ENCODE results near the gene LTBP3. TPM values are rescaled to one million over a fixed set of nuclear protein-coding genes. Genes with fewer than 3 reads are reported as not detected.
A peak's percentile ranks its signal among the peaks of the same experiment; 100 is the strongest.

LTBP3 gene
- total and polyA plus RNA-seq, 9 of the 15 experiments (the other 6 are each of a cell fraction or from before 2014, with no cell fraction given), result 0.06 to 20.5 (median 4.8) TPM

DNA sequence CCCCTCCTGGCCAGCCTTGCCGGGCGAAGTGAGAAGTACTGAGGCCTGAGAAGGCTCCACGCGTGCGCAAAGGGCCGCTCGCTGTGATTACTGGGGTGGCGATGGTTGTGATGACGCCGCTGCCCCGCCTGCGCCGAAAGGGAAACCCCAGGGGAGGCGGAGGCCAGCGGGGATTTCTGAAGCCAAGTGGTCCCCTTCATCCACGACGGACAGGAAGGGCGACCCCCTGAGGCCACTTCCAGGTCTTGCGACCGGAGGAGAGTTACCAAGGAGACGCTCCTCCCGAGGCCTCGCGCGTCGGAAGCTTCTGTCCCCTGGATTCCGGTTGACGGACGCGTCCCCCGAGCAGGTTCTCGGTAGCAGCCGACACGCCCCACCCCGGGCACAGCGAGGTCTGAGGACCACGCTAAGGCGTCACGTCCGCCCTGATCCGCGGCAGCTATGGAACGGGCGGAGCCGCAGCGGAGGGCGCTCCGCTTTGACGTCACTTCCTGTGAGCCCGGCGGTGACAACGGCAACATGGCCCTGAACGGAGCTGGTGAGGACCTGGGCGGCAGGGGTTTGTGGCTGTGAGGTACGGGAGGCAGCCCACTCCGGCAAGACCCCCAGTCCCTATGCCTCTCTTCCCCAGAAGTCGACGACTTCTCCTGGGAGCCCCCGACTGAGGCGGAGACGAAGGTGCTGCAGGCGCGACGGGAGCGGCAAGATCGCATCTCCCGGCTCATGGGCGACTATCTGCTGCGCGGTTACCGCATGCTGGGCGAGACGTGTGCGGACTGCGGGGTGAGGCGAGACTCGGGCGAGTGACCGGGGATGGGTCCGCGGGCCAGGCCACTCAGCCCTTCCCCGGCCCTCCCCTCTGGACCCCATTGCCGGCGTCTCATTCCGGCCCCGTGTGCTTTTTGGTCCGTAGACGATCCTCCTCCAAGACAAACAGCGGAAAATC is 12.1 kb upstream of the LTBP3 start, which contains the start of gene ZNRD2 (continued):
- TF ChIP-seq, protein P1, sequence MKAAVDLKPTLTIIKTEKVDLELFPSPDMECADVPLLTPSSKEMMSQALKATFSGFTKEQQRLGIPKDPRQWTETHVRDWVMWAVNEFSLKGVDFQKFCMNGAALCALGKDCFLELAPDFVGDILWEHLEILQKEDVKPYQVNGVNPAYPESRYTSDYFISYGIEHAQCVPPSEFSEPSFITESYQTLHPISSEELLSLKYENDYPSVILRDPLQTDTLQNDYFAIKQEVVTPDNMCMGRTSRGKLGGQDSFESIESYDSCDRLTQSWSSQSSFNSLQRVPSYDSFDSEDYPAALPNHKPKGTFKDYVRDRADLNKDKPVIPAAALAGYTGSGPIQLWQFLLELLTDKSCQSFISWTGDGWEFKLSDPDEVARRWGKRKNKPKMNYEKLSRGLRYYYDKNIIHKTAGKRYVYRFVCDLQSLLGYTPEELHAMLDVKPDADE (conservative IDR thresholded peaks at IDR 0.05; ENCODE audit: control insufficient read depth, low read depth, low read length), result peak; percentile 90; the same call in 1 of the 2 replicates
- TF ChIP-seq, protein P2, sequence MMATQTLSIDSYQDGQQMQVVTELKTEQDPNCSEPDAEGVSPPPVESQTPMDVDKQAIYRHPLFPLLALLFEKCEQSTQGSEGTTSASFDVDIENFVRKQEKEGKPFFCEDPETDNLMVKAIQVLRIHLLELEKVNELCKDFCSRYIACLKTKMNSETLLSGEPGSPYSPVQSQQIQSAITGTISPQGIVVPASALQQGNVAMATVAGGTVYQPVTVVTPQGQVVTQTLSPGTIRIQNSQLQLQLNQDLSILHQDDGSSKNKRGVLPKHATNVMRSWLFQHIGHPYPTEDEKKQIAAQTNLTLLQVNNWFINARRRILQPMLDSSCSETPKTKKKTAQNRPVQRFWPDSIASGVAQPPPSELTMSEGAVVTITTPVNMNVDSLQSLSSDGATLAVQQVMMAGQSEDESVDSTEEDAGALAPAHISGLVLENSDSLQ (IDR thresholded peaks at IDR 0.05), result peak; percentile 96
- TF ChIP-seq SMAD4 (CRISPR knock-in tag; conservative IDR thresholded peaks at IDR 0.05) (0 out of 2 replicates have a peak, but pooled peaks have one; percentile 62), SIX5 (IDR thresholded peaks at IDR 0.05; ENCODE audit: borderline replicate concordance in 1 of 2, insufficient read depth in 1 of 2, low read depth in 1 of 2, low read length in 2 of 2) (peak; percentile 68 to 84), HDAC8 (tag; IDR thresholded peaks at IDR 0.05) (0 out of 2 replicates have a peak, but pooled peaks have one; percentile 15), RCOR1 (IDR thresholded peaks at IDR 0.05; ENCODE audit: borderline replicate concordance in 1 of 2, low read depth in 2 of 2, low read length in 2 of 2) (peak in 1 of 2 experiments; percentile 84; a peak in 2 of 4 replicates), PYGO2 (tag; IDR thresholded peaks at IDR 0.05) (no peak), PHB (CRISPR knock-in tag; IDR thresholded peaks at IDR 0.05) (0 out of 2 replicates have a peak, but pooled peaks have one; percentile 15), ZBED1 (IDR thresholded peaks at IDR 0.05) (0 out of 2 replicates have a peak, but pooled peaks have one; percentile 45), PHF21A (IDR thresholded peaks at IDR 0.05; ENCODE audit: borderline replicate concordance, low read depth) (0 out of 2 replicates have a peak, but pooled peaks have one; percentile 26), NR2C2 (CRISPR knock-in tag; IDR thresholded peaks at IDR 0.05) (peak; percentile 81; the same call in 1 of the 2 replicates), NR2C2 (tag; IDR thresholded peaks at IDR 0.05) (peak; percentile 86), NBN (IDR thresholded peaks at IDR 0.05; ENCODE audit: low read depth) (peak; percentile 86), FIP1L1 (IDR thresholded peaks at IDR 0.05; ENCODE audit: low read depth, low read length, poor library complexity, severe bottlenecking) (peak; percentile 65)
- TF ChIP-seq, protein P3, sequence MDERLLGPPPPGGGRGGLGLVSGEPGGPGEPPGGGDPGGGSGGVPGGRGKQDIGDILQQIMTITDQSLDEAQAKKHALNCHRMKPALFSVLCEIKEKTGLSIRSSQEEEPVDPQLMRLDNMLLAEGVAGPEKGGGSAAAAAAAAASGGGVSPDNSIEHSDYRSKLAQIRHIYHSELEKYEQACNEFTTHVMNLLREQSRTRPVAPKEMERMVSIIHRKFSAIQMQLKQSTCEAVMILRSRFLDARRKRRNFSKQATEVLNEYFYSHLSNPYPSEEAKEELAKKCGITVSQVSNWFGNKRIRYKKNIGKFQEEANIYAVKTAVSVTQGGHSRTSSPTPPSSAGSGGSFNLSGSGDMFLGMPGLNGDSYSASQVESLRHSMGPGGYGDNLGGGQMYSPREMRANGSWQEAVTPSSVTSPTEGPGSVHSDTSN (CRISPR knock-in tag; IDR thresholded peaks at IDR 0.05; ENCODE audit: low read depth), result peak; percentile 47
- TF ChIP-seq, protein P3 (tag; conservative IDR thresholded peaks at IDR 0.05; ENCODE audit: low read depth), result peak; percentile 25; the same call in 1 of the 2 replicates
- TF ChIP-seq, protein P4, sequence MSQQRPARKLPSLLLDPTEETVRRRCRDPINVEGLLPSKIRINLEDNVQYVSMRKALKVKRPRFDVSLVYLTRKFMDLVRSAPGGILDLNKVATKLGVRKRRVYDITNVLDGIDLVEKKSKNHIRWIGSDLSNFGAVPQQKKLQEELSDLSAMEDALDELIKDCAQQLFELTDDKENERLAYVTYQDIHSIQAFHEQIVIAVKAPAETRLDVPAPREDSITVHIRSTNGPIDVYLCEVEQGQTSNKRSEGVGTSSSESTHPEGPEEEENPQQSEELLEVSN (IDR thresholded peaks at IDR 0.05; ENCODE audit: borderline replicate concordance in 1 of 2, extremely low read depth in 1 of 2, insufficient read depth in 1 of 2, insufficient read length in 1 of 2, low read depth in 1 of 2, low read length in 1 of 2, poor library complexity in 1 of 2, severe bottlenecking in 1 of 2), result peak; percentile 6 to 64
- TF ChIP-seq, protein P5, sequence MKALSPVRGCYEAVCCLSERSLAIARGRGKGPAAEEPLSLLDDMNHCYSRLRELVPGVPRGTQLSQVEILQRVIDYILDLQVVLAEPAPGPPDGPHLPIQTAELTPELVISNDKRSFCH (CRISPR knock-in tag; IDR thresholded peaks at IDR 0.05), result no peak
- TF ChIP-seq, protein P5 (tag; IDR thresholded peaks at IDR 0.05), result peak; percentile 55; the same call in 1 of the 2 replicates
